ENCODE measurements around the gene ADAP1. TPM values are rescaled to one million over a fixed set of nuclear protein-coding genes. Genes with fewer than 3 reads are reported as not detected.

Gene ADAP1
- total RNA-seq, 1 experiment from 2014 or later: 3.1 TPM

DNA sequence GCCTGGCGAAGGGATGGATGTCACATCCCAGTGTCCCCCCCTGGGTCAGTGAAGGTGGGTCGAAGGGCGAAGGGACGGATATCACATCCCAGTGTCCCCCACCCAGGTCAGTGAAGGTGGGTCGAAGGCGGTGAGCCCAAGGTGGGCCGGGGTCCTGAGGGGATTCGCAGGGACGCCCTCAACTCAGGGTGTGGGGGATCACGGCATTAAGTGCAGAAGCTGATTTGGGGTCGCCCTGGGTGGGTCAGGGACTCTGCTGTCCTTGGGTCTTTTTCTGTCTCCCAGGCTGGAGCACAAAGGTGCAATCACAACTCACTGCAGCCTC is 21.9 kb downstream of the ADAP1 start:
- in situ Hi-C loops (cut with HindIII; ENCODE audit: low pct_unique_long_range_greater_than_20kb, low sequenced_read_pairs): no loop called here
- Histone ChIP-seq H3K36me3 (ENCODE audit: control insufficient read depth, insufficient read depth, low read length) (no peaks in the 10 kb centered on the region), H3K27ac (ENCODE audit: low read length) (no peak overlapping the region), H3K9me3 (ENCODE audit: control insufficient read depth, insufficient read depth, low read depth, low read length) (no peaks in the 10 kb centered on the region), H3K4me3 (ENCODE audit: low read depth in 2 of 2, low read length in 2 of 2) (no peak overlapping the region), H3K27me3 (ENCODE audit: control insufficient read depth, insufficient read depth, low read length) (no peaks in the 10 kb centered on the region), H3K4me1 (ENCODE audit: control insufficient read depth, insufficient read depth, low read length) (peaks cover 6% of the 10 kb centered on the region)
- ATAC-seq (no peak), DNase-seq (ENCODE audit: low read depth, low spot score) (no peak)
- no TSS peak for BruUV-seq (replicated peaks)
- POLR2A ChIA-PET: no interaction called here
- CTCF ChIA-PET: no interaction called here
- intact Hi-C loops (cut with micrococcal nuclease; ENCODE audit: unreplicated experiment): no loop called here
- no peak for TF ChIP-seq TCF7L2 (IDR thresholded peaks at IDR 0.05; ENCODE audit: low read depth, low read length)
- TF ChIP-seq SIN3A (IDR thresholded peaks at IDR 0.05; ENCODE audit: borderline replicate concordance, insufficient read depth, low read depth, low read length): no peak
- no peak for TF ChIP-seq POLR2AphosphoS5 (IDR thresholded peaks at IDR 0.05; ENCODE audit: low read depth, low read length)
- TF ChIP-seq, protein P1, sequence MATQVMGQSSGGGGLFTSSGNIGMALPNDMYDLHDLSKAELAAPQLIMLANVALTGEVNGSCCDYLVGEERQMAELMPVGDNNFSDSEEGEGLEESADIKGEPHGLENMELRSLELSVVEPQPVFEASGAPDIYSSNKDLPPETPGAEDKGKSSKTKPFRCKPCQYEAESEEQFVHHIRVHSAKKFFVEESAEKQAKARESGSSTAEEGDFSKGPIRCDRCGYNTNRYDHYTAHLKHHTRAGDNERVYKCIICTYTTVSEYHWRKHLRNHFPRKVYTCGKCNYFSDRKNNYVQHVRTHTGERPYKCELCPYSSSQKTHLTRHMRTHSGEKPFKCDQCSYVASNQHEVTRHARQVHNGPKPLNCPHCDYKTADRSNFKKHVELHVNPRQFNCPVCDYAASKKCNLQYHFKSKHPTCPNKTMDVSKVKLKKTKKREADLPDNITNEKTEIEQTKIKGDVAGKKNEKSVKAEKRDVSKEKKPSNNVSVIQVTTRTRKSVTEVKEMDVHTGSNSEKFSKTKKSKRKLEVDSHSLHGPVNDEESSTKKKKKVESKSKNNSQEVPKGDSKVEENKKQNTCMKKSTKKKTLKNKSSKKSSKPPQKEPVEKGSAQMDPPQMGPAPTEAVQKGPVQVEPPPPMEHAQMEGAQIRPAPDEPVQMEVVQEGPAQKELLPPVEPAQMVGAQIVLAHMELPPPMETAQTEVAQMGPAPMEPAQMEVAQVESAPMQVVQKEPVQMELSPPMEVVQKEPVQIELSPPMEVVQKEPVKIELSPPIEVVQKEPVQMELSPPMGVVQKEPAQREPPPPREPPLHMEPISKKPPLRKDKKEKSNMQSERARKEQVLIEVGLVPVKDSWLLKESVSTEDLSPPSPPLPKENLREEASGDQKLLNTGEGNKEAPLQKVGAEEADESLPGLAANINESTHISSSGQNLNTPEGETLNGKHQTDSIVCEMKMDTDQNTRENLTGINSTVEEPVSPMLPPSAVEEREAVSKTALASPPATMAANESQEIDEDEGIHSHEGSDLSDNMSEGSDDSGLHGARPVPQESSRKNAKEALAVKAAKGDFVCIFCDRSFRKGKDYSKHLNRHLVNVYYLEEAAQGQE (IDR thresholded peaks at IDR 0.05; ENCODE audit: insufficient read depth in 1 of 2, low read depth in 2 of 2, low read length in 1 of 2): no peak
- TF ChIP-seq, protein P2, sequence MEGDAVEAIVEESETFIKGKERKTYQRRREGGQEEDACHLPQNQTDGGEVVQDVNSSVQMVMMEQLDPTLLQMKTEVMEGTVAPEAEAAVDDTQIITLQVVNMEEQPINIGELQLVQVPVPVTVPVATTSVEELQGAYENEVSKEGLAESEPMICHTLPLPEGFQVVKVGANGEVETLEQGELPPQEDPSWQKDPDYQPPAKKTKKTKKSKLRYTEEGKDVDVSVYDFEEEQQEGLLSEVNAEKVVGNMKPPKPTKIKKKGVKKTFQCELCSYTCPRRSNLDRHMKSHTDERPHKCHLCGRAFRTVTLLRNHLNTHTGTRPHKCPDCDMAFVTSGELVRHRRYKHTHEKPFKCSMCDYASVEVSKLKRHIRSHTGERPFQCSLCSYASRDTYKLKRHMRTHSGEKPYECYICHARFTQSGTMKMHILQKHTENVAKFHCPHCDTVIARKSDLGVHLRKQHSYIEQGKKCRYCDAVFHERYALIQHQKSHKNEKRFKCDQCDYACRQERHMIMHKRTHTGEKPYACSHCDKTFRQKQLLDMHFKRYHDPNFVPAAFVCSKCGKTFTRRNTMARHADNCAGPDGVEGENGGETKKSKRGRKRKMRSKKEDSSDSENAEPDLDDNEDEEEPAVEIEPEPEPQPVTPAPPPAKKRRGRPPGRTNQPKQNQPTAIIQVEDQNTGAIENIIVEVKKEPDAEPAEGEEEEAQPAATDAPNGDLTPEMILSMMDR (IDR thresholded peaks at IDR 0.05): no peak

- no peaks in the 10 kb centered on the region for H3K9me3 ChIP-seq (ENCODE audit: control insufficient read depth, insufficient read depth, low read depth, low read length)
- H3K4me1 ChIP-seq (ENCODE audit: control insufficient read depth, insufficient read depth, low read length): peaks cover 11% of the 10 kb centered on the region
- H3K27me3 ChIP-seq (ENCODE audit: control insufficient read depth, insufficient read depth, low read length): no peaks in the 10 kb centered on the region
- H3K36me3 ChIP-seq (ENCODE audit: control insufficient read depth, insufficient read depth, low read length): no peaks in the 10 kb centered on the region
- ChIA-PET POLR2A (no interaction called here), CTCF (interaction anchor here (0.7 kb wide), 1 partner anchor 1471 kb away, joined by 3 read pairs; the partner anchor contains the start of gene CHST12)
- H3K4me3 ChIP-seq (ENCODE audit: low read depth in 2 of 2, low read length in 2 of 2): no peak overlapping the region
- intact Hi-C loops (cut with micrococcal nuclease; ENCODE audit: unreplicated experiment) (no loop called here), in situ Hi-C loops (cut with HindIII; ENCODE audit: low pct_unique_long_range_greater_than_20kb, low sequenced_read_pairs) (no loop called here)
- DNase-seq (ENCODE audit: low read depth, low spot score) (no peak), ATAC-seq (no peak)
- TF ChIP-seq POLR2AphosphoS5 (IDR thresholded peaks at IDR 0.05; ENCODE audit: low read depth, low read length) (no peak), TCF7L2 (IDR thresholded peaks at IDR 0.05; ENCODE audit: low read depth, low read length) (no peak), SIN3A (IDR thresholded peaks at IDR 0.05; ENCODE audit: borderline replicate concordance, insufficient read depth, low read depth, low read length) (no peak)
- TF ChIP-seq, protein P2 (IDR thresholded peaks at IDR 0.05): no peak
- TF ChIP-seq, protein P1 (IDR thresholded peaks at IDR 0.05; ENCODE audit: insufficient read depth in 1 of 2, low read depth in 2 of 2, low read length in 1 of 2): no peak
- no TSS peak for BruUV-seq (replicated peaks)
- no peak overlapping the region for H3K27ac ChIP-seq (ENCODE audit: low read length)
Observed at GRCh38 chr7:931871-932650, 22.4 kb downstream of the ADAP1 start.
